SK-N-SH (cell line): ENCODE measurements around the gene HACE1. TPM values are rescaled to one million over a fixed set of nuclear protein-coding genes. Genes with fewer than 3 reads are reported as not detected.

Source experiments
- CTCF ChIA-PET: fragments of 300-600, 350-600 bp; formaldehyde crosslinking; extraction: SDS; loops from one replicate; lab custom pipeline; 2021; lab: Yijun Ruan, JAX
- POLR2A ChIA-PET: fragments of 350-600 bp; sonication (Branson Sonifier 250); formaldehyde crosslinking; extraction: SDS; loops from one replicate; lab custom pipeline; 2020; ENCODE audit warnings: antibody characterized with exemption, inconsistent platforms; lab: Yijun Ruan, JAX
- DNase-seq: peaks from one replicate; pipeline ENCODE4 v3.0.0; 2012
- H2AFZ ChIP-seq: fragments of 200-600 bp; sonication (generic); 2 replicates; pipeline ENCODE4 v1.8.1; 2016; ENCODE audit warnings: antibody characterized with exemption, mild to moderate bottlenecking, low read depth
- H3F3A ChIP-seq: fragments of 200-600 bp; sonication (generic); replicated peaks from 2 replicates; pipeline ENCODE3; 2016; ENCODE audit warnings: antibody characterized with exemption, mild to moderate bottlenecking; ENCODE audit not compliant: insufficient read depth
- H3K27ac ChIP-seq, 2 experiments: fragments of 200-500 bp in 1 of 2; fragments of 200-600 bp in 1 of 2; sonication (Bioruptor generic) in 1 of 2; sonication (generic), shearing (Covaris generic) in 1 of 2; 2 replicates each; pipeline versions ENCODE4 v1.5.1 to v1.6.1; 2014 to 2016; ENCODE audit warnings: low read depth in 2 of 2, inconsistent platforms in 1 of 2, low read length in 1 of 2, mild to moderate bottlenecking in 1 of 2, mixed read lengths in 1 of 2
- H3K27me3 ChIP-seq: fragments of 200-600 bp; sonication (generic), shearing (Covaris generic); 2 replicates; pipeline ENCODE4 v1.6.1; 2016; ENCODE audit warnings: mixed run types; ENCODE audit not compliant: insufficient read depth
- H3K36me3 ChIP-seq, 2 experiments: fragments of 200-500 bp in 1 of 2; fragments of 200-600 bp in 1 of 2; sonication (Bioruptor generic) in 1 of 2; sonication (generic) in 1 of 2; replicated peaks in 1 of 2; 2 replicates each; pipeline versions ENCODE3 to v1.5.1; 2014 to 2016; ENCODE audit warnings: low read length in 1 of 2, mild to moderate bottlenecking in 1 of 2; ENCODE audit not compliant: insufficient read depth in 2 of 2, control insufficient read depth in 1 of 2
- H3K4me1 ChIP-seq, 2 experiments: fragments of 200-500 bp in 1 of 2; fragments of 200-600 bp in 1 of 2; sonication (Bioruptor generic) in 1 of 2; sonication (generic), shearing (Covaris generic) in 1 of 2; 2 replicates each; pipeline versions ENCODE4 v1.5.1 to v1.6.1; 2014 to 2016; ENCODE audit warnings: low read depth in 1 of 2, low read length in 1 of 2, mixed run types in 1 of 2; ENCODE audit not compliant: insufficient read depth in 2 of 2, control insufficient read depth in 1 of 2
- H3K4me2 ChIP-seq: fragments of 200-600 bp; sonication (generic), shearing (Covaris generic); 2 replicates; pipeline ENCODE4 v1.6.1; 2017; ENCODE audit warnings: mixed run types
- H3K4me3 ChIP-seq, 2 experiments: fragments of 200-500 bp in 1 of 2; fragments of 200-600 bp in 1 of 2; sonication (Bioruptor generic) in 1 of 2; sonication (generic), shearing (Covaris generic) in 1 of 2; 2 replicates each; pipeline versions ENCODE4 v1.5.1 to v1.8.1; 2014 to 2016; ENCODE audit warnings: low read depth in 2 of 2, inconsistent platforms in 1 of 2, low read length in 1 of 2, mild to moderate bottlenecking in 1 of 2, mixed read lengths in 1 of 2, moderate library complexity in 1 of 2
- H3K79me2 ChIP-seq: fragments of 200-600 bp; sonication (generic); 2 replicates; pipeline ENCODE4 v1.8.1; 2017; ENCODE audit warnings: mild to moderate bottlenecking; ENCODE audit not compliant: insufficient read depth
- H3K9ac ChIP-seq: fragments of 200-600 bp; sonication (generic); 2 replicates; pipeline ENCODE4 v1.6.1; 2017; ENCODE audit warnings: mixed run types
- H3K9me2 ChIP-seq: fragments of 200-600 bp; sonication (generic); 2 replicates; pipeline ENCODE4 v1.6.1; 2017; ENCODE audit warnings: mixed run types
- H3K9me3 ChIP-seq: fragments of 200-600 bp; sonication (generic); 2 replicates; pipeline ENCODE4 v1.6.1; 2017; ENCODE audit warnings: mixed run types, mild to moderate bottlenecking, moderate library complexity
- H4K20me1 ChIP-seq: fragments of 200-600 bp; sonication (generic); 2 replicates; pipeline ENCODE4 v1.6.1; 2017; ENCODE audit warnings: mild to moderate bottlenecking, mixed run types; ENCODE audit not compliant: insufficient read depth
- EP300 ChIP-seq, 2 experiments: IDR thresholded peaks; 2 replicates each; pipeline versions ENCODE4 v1.4.0 to v1.6.1; 2012; ENCODE audit warnings: borderline replicate concordance in 1 of 2, low read depth in 1 of 2, low read length in 1 of 2
- FOXJ3 ChIP-seq: sonication (generic); formaldehyde crosslinking; IDR thresholded peaks from 2 replicates; pipeline ENCODE4 v1.5.1; 2020; ENCODE audit warnings: mild to moderate bottlenecking, missing genetic modification reagents
- GABPA ChIP-seq: IDR thresholded peaks from 2 replicates; pipeline ENCODE4 v1.4.0; 2012; ENCODE audit warnings: low read depth, mild to moderate bottlenecking
- GATA2 ChIP-seq: sonication (generic); formaldehyde crosslinking; IDR thresholded peaks from 2 replicates; pipeline ENCODE4 v1.5.0; 2020; ENCODE audit warnings: mild to moderate bottlenecking, missing genetic modification reagents
- MEF2A ChIP-seq: IDR thresholded peaks from 2 replicates; pipeline ENCODE4 v1.4.0; 2012; ENCODE audit warnings: low read depth, borderline replicate concordance
- RCOR1 ChIP-seq: fragments of 150-350 bp; IDR thresholded peaks from 2 replicates; pipeline ENCODE4 v1.6.1; 2017; ENCODE audit warnings: antibody characterized with exemption, low read length
- SIN3A ChIP-seq: IDR thresholded peaks from 2 replicates; pipeline ENCODE4 v1.6.1; 2012; ENCODE audit warnings: low read depth, mild to moderate bottlenecking, low read length, moderate library complexity, borderline replicate concordance
- TAF1 ChIP-seq: IDR thresholded peaks from 2 replicates; pipeline ENCODE4 v1.6.1; 2012; ENCODE audit warnings: low read depth, mild to moderate bottlenecking, low read length, moderate library complexity, borderline replicate concordance
- TEAD4 ChIP-seq: IDR thresholded peaks from 2 replicates; pipeline ENCODE4 v1.4.0; 2012; ENCODE audit warnings: mild to moderate bottlenecking, borderline replicate concordance; ENCODE audit not compliant: insufficient read depth
- WGBS: methylation state at CpG from one replicate; pipeline ENCODE4 v1.1.6; 2017; ENCODE audit warnings: low lambda C conversion rate; 5-methylcytosine and 5-hydroxymethylcytosine counted together
- polyA plus RNA-seq, 3 experiments: library from polyadenylated mRNA; depleted of rRNA; stranded (reverse); fragments of >200 nt; gene quantifications; 2 replicates each; pipeline ENCODE4 v1.2.3, GENCODE V29; 2012
- TF ChIP-seq, protein P1 (sequence below): fragments of 200-600 bp; sonication (generic); IDR thresholded peaks from 2 replicates; pipeline ENCODE4 v1.6.1; 2017; ENCODE audit warnings: antibody characterized with exemption, mild to moderate bottlenecking, moderate library complexity

HACE1 gene
- polyA plus RNA-seq, 1 of the 3 experiments (the other 2 are of a cell fraction), result 6.2 TPM

DNA sequence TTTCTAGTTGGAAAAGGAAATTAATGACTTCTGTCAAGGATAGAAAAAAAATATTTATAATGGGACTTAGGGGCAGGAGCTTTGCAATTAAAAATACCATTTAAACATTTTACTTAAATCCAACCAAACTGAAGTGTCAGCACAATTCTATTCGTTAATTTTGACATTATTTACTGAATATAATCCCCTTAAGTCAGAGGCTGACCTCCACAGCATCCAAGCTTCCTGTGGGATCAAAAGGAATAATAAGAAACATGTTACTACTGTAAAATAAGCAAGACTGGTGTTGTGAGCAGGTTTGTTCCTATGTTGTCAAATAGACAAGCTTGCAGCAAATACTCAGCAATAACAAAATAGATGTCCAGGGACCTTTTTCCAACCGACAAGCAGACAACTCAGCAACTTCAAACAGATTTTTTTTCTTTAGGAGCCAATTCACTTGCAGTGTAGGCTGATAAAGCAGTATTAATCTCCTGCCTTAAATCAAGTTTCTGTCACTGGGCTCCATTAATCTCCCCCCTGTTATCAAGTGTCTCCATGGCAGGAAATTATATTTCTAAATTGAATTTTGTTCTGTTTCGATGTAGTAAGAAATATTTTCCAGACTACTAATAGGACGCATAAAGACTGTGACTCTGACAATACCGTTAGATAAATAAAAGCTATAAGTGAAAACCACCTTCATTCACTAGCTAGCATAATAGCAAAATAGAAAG lies 157.4 kb downstream of the HACE1 start:
- WGBS, result 46% methylated on average over 5 of the region's 5 CpGs
- Histone ChIP-seq H3K4me1 (peaks cover 6 to 8% of the 10 kb centered on the region in 2 experiments; a peak in 3 of 4 replicates), H3K9ac (no peak overlapping the region), H3K27me3 (no peaks in the 10 kb centered on the region), H4K20me1 (no peaks in the 10 kb centered on the region), H3K4me2 (no peak overlapping the region), H3K9me3 (no peaks in the 10 kb centered on the region), H3K9me2 (no peaks in the 10 kb centered on the region), H3K4me3 (no peak overlapping the region), H3K27ac (peak overlapping the region in 1 of 2 experiments; percentile 72; a peak in 2 of 4 replicates), H3K79me2 (no peaks in the 10 kb centered on the region), H3F3A (peaks cover 4% of the 10 kb centered on the region), H3K36me3 (no peaks in the 10 kb centered on the region), H2AFZ (no peak overlapping the region)
- peak; percentile 44 for DNase-seq
- POLR2A ChIA-PET, result no interaction called here
- CTCF ChIA-PET, result interaction anchor here (0.8 to 1.3 kb wide), 2 partner anchors 26 to 274 kb away, joined by 3 read pairs; no protein-coding TSS in a partner anchor
- TF ChIP-seq MEF2A, result no peak
- TF ChIP-seq, protein P1, sequence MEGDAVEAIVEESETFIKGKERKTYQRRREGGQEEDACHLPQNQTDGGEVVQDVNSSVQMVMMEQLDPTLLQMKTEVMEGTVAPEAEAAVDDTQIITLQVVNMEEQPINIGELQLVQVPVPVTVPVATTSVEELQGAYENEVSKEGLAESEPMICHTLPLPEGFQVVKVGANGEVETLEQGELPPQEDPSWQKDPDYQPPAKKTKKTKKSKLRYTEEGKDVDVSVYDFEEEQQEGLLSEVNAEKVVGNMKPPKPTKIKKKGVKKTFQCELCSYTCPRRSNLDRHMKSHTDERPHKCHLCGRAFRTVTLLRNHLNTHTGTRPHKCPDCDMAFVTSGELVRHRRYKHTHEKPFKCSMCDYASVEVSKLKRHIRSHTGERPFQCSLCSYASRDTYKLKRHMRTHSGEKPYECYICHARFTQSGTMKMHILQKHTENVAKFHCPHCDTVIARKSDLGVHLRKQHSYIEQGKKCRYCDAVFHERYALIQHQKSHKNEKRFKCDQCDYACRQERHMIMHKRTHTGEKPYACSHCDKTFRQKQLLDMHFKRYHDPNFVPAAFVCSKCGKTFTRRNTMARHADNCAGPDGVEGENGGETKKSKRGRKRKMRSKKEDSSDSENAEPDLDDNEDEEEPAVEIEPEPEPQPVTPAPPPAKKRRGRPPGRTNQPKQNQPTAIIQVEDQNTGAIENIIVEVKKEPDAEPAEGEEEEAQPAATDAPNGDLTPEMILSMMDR, result no peak
- TF ChIP-seq EP300 (IDR thresholded peaks at IDR 0.05; ENCODE audit: borderline replicate concordance in 1 of 2, low read depth in 1 of 2, low read length in 1 of 2), result peak in 1 of 2 experiments; percentile 72; a peak in 2 of 4 replicates
- TF ChIP-seq TEAD4, result no peak
- peak; percentile 48; the same call in 1 of the 2 replicates for TF ChIP-seq GATA2 (CRISPR knock-in tag)
- no peak for TF ChIP-seq SIN3A
- TF ChIP-seq FOXJ3, result 0 out of 2 replicates have a peak, but pooled peaks have one; percentile 17
- peak; percentile 46; the same call in 1 of the 2 replicates for TF ChIP-seq RCOR1
- no peak for TF ChIP-seq GABPA

DNA sequence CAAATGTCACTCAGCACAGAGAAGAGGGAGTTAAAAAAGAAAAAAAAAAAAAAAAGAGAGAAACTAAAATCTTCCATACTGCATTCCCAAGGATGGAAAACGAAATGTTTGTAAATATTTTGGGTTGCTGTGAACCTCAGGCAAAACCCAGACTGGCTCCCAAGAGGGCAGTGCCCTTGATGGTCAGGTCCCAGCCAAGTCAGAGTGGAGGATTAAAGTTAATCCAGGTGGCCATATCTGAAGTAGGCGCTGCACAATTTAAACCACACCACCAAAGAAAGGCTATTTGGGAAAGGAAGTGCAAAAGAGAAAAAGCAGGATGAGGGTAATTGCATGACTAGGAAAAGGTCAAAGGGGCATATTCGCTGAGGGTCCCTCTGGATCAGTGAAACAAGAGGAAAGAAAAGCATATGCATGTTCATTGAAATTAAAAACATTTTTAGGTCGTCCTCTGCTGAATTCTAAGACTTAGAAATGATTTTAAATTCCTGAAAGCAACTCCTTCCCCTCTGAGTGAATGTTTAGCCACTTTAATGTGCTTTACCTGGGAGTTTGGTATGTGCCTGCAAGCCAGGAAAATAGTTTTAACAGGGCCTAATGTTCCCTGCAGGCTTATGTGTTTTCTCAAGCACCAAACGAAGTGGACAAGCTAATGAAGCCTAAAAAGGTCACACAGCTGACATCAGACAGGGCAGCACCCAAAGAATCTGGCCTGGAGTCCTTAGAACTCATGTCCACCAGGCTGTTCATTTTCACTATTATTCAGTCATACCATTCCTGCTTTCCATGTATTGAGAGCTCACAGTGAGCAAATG lies 159.1 kb downstream of the HACE1 start:
- Histone ChIP-seq H3K4me3 (no peak overlapping the region), H3K9ac (no peak overlapping the region), H3K4me1 (peaks cover 6 to 8% of the 10 kb centered on the region in 2 experiments; a peak in 3 of 4 replicates), H2AFZ (no peak overlapping the region), H4K20me1 (no peaks in the 10 kb centered on the region), H3F3A (peaks cover 4% of the 10 kb centered on the region), H3K79me2 (no peaks in the 10 kb centered on the region), H3K36me3 (no peaks in the 10 kb centered on the region), H3K27ac (no peak overlapping the region), H3K9me3 (no peaks in the 10 kb centered on the region), H3K9me2 (no peaks in the 10 kb centered on the region), H3K4me2 (no peak overlapping the region), H3K27me3 (no peaks in the 10 kb centered on the region)
- CTCF ChIA-PET, result interaction anchor here (0.7 to 1.1 kb wide), 4 partner anchors 14 to 131 kb away, joined by 3 read pairs; no protein-coding TSS in a partner anchor
- POLR2A ChIA-PET, result no interaction called here
- 64% methylated on average over 5 of the region's 5 CpGs for WGBS
- no peak for TF ChIP-seq TAF1
- no peak for DNase-seq
